Stimulated activated effector memory CD8-positive, alpha-beta T cell treated with anti-CD3 and anti-CD28 coated beads, Interleukin-12 subunit alpha, Interleukin-12 subunit beta, amount 100 ng/mL, for 72 hours (primary cell): ENCODE results near the gene MSL3.

Experiments used
- ATAC-seq: fragments of 150-1000 bp; cut with Tn5 transposase; 2 replicates; pipeline ENCODE4 v1.10.0; 2021
- DNase-seq, 2 donors: peaks; one replicate each; pipeline ENCODE4 v3.0.0; 2021 to 2022; ENCODE audit warnings: low spot score in 2 of 2
- H3K27ac Mint-ChIP-seq: one replicate; pipeline ENCODE4 v1.8.0; 2022; ENCODE audit warnings: mild to moderate bottlenecking, mixed read lengths
- H3K36me3 Mint-ChIP-seq: one replicate; pipeline ENCODE4 v1.8.0; 2022; ENCODE audit warnings: mild to moderate bottlenecking, mixed read lengths
- H3K4me1 Mint-ChIP-seq: one replicate; pipeline ENCODE4 v1.8.0; 2022; ENCODE audit warnings: mixed read lengths
- H3K4me3 Mint-ChIP-seq: one replicate; pipeline ENCODE4 v1.8.0; 2022; ENCODE audit warnings: mild to moderate bottlenecking, mixed read lengths
- H3K9me3 Mint-ChIP-seq: one replicate; pipeline ENCODE4 v1.8.0; 2022; ENCODE audit warnings: mixed read lengths

MSL3 gene

DNA sequence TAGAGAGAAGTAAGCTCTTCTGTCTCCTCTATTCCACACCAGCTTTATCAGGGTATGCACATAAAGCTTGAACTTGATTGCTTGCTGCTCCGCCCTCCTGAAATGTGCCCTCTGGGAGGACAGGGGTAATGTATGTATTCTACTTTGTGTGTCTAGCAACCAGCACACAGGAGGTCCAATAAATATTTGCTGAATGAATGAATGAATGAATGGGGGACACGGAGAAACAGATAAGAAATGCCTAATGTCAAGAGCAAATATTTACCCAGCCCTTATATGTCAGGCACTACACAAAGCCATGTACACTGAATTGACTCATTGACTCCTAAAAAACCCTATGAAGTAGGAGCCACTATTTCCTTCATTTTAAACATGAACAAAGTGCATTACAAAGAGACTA, 2.3 kb upstream of the MSL3 start:
- DNase-seq (no peak), ATAC-seq (no peak)
- H3K4me3 Mint-ChIP-seq: no peak overlapping the region
- H3K4me1 Mint-ChIP-seq: peaks cover 9% of the 10 kb centered on the region
- no peak overlapping the region for H3K27ac Mint-ChIP-seq
- H3K9me3 Mint-ChIP-seq: no peaks in the 10 kb centered on the region
- peaks cover 20% of the 10 kb centered on the region for H3K36me3 Mint-ChIP-seq

DNA sequence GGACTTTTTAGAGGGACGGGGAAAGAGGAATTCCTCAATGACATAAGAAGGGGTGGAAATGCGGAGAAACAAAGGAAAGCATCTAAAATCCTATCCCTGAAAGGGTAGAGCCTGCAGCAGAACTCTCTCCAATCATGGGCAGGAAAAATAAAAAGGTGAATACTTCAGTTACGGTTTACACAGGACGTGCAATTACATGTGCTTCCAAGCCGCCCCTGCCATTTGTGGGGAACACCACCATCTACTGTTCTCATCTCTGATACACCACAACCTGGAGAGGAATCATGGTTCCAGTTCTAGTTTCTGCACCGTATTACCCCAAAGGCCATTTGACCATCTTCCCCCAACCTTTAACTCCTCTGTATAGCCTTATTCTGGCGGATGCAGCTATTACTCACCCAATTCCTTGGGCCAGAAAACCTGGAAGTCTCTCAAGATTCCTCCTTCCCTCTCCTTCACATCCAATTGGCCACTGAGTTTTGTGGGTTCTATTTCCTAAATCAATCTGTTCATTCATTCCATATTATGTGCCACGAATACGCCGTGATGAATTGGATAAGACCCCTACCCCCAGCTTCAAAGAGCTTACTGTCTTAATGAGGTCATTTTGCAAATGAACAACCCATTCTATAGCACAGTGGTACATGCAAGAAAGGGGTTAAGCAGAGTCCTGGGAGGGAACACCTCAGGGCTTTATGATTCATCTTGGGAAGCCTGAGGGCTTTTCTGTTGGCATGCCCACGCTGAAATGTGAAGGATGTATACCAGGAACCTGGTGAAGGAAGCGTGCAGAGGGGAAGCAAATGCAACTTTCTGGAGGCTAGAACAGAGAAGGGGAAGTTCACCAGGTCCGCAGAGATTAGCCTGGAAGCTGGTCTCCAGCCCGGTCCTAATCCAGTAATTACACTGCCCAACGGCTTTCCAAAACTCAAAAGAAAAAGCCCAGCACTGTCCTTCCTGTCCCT, 1.4 kb upstream of the MSL3 start:
- DNase-seq (no peak), ATAC-seq (no peak)
- H3K9me3 Mint-ChIP-seq: no peaks in the 10 kb centered on the region
- H3K27ac Mint-ChIP-seq: no peak overlapping the region
- H3K4me3 Mint-ChIP-seq: peak overlapping the region; percentile 90
- H3K36me3 Mint-ChIP-seq: peaks cover 29% of the 10 kb centered on the region
- peaks cover 9% of the 10 kb centered on the region for H3K4me1 Mint-ChIP-seq

DNA sequence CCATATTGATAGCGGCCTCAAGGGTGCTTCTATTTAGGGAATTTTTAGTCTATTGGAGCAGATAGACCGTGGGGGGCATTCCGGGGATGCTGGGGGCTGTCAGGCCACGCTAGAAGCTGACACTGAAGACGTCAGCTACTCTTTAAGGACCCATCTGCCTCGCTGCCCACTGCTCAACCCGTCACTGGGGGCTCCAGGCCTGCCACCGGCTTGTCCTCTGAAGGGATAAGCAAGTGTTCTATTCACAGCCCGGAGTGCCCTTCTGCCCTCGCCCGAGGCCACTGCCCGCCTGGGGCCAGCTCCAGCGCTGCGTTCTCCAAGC, 679 bp upstream of the MSL3 start:
- Mint-ChIP-seq H3K27ac (no peak overlapping the region), H3K4me3 (peak overlapping the region; percentile 90), H3K36me3 (peaks cover 37% of the 10 kb centered on the region), H3K9me3 (no peaks in the 10 kb centered on the region), H3K4me1 (peaks cover 9% of the 10 kb centered on the region)
- DNase-seq (no peak), ATAC-seq (no peak)

DNA sequence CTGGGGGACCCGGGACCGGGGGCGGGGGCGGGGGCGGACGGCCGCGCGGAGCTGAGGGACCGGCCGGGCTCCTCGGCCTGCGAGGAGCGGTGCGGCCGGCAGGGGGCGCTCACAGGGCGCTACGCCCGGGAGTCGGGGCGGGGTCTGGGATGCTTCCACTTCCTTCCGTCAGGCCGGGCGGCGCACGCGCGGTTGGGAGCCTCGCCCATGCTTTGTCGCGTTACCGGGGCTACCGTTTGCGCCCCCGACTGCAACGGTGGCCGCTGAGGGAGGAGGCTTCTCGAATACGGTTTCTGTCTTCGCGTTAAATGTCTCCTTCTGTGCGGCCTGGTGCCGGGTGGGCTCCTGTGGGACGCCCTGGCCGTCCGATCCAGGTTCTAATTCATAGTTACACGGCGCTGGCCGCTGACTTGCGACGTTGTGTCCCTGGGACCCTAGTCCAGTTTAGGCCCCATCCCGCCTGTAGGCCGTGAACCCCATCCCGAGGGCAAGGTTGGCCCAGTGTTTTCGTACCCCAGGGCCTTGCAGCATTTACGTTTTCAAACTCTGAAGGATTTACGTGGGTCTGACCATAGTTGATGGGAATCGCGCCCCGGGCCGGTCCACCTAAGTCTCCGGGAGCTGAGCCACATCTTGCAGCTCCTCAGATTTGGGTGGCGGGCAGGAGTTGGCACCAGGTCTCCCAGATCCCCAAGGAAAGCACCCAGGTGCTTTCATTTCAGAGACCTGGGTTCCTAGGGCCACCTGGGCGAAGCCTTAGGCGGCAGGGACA, 549 bp downstream of the MSL3 start:
- DNase-seq: peak; percentile 78 to 88
- Mint-ChIP-seq H3K27ac (peak overlapping the region; percentile 97), H3K4me3 (peak overlapping the region; percentile 90), H3K36me3 (peaks cover 49% of the 10 kb centered on the region), H3K9me3 (no peaks in the 10 kb centered on the region), H3K4me1 (peaks cover 10% of the 10 kb centered on the region)
- peak; percentile 73 for ATAC-seq

DNA sequence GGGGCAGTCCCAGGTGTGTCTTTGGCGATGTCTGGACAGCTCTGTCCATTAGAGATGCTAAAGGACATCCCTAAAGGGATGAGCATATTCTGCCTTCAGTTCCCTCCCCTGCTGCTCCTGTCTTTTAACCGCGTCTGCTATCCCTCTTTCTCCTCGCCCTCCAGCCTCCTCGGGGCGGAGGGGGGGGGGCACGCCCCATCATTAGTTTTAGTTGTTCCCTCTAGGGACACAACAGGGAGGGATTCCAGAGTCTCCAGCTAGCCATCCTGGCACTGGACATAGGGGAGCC, 1.1 kb downstream of the MSL3 start:
- H3K36me3 Mint-ChIP-seq: peaks cover 54% of the 10 kb centered on the region
- peak in 1 of 2 donors; percentile 65 for DNase-seq
- no peaks in the 10 kb centered on the region for H3K9me3 Mint-ChIP-seq
- H3K4me3 Mint-ChIP-seq: peak overlapping the region; percentile 90
- H3K4me1 Mint-ChIP-seq: peaks cover 16% of the 10 kb centered on the region
- H3K27ac Mint-ChIP-seq: peak overlapping the region; percentile 97
- ATAC-seq: no peak

DNA sequence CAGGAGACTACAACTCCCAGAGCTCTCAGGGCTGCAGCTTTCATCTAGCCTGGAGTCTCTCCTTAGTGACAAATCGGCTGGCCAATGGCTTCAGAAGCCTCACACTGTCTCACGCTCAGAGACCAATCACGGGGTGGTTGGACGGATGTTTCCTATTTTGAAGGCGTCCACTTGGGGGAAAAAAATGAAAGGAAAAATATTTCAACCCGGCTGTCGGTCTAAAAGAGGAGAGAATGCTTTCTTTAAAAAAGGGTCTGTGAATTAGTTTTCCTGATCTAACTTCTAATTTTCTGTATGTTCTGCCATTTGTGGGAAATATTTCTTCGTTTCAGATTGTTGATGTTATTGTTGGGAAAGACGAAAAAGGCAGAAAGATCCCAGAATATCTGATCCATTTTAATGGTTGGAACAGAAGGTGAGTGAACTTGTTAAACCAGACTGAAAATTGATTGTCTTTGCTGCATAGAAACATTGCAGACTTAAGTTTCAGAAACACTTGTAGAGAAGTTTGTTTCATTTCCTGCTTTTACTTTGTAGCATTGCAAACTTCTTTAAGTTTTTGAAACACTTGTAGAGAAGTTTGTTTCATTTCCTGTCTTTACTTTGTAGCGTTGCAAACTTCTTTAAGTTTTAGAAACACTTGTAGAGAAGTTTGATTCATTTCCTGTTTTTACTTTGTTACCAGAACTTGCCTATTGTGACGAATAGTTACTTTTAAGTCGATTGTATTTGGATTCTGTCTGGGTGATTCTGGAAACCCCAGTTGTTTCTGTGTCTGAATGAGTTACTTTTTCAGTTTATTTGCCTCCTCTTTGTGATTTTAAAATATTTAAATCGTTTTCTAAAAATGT, 1.6 kb downstream of the MSL3 start:
- ATAC-seq: peak; percentile 86
- Mint-ChIP-seq H3K36me3 (peaks cover 60% of the 10 kb centered on the region), H3K4me1 (peaks cover 22% of the 10 kb centered on the region)

DNA sequence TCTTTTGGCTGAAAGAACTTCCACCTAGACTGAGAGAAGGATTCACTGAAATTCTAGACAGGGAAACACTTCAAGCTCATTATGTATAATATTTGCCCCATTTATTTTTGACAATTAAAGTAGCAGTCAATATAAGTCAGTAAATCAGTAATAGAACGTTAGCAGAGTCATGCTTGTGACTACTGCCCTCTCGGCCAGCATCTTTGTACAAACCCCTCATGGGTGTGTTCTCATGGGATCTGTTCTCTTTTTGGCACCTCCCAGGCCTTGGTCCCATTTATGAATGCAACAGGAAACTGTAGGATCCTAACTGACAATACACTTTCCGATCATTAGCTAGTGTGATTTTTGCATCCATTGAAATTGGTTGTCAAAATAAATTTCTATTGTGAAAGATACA, 2.9 kb downstream of the MSL3 start:
- Mint-ChIP-seq H3K4me3 (peak overlapping the region; percentile 90), H3K9me3 (no peaks in the 10 kb centered on the region), H3K36me3 (peaks cover 73% of the 10 kb centered on the region), H3K27ac (peak overlapping the region; percentile 97), H3K4me1 (peaks cover 34% of the 10 kb centered on the region)
- no peak for ATAC-seq
- no peak for DNase-seq

More for the DNA sequence above, 1.6 kb downstream of the MSL3 start:
- Mint-ChIP-seq H3K9me3 (no peaks in the 10 kb centered on the region), H3K27ac (peak overlapping the region; percentile 97), H3K4me3 (peak overlapping the region; percentile 90)
- peak in 1 of 2 donors; percentile 26 for DNase-seq

DNA sequence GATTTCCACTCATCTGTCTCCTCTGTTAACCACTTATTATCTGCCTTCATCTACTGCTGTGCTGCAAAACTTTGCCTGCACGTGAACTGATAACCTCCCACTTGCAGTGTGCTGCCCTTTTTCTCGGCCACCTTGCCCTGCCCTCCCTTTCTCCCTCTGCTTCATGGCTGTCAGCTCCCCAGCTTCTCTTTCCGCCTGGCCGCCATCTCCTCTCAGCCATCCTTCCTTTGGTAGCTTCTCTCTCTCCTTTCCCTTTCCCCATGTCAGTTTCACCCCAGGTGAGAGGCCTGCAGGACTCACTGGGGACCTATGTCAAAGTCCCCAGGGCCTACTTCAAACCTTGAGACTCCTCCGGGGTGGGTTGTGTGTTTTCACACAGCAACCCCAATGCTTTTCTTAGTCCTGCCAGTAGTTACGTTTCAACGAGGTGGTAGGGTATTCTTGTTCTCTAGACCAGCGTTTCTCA, 6.6 kb downstream of the MSL3 start:
- Mint-ChIP-seq H3K4me1 (peaks cover 36% of the 10 kb centered on the region), H3K27ac (peak overlapping the region; percentile 95), H3K9me3 (no peaks in the 10 kb centered on the region), H3K4me3 (peak overlapping the region; percentile 71), H3K36me3 (peaks cover 95% of the 10 kb centered on the region)
- ATAC-seq (no peak), DNase-seq (no peak)

DNA sequence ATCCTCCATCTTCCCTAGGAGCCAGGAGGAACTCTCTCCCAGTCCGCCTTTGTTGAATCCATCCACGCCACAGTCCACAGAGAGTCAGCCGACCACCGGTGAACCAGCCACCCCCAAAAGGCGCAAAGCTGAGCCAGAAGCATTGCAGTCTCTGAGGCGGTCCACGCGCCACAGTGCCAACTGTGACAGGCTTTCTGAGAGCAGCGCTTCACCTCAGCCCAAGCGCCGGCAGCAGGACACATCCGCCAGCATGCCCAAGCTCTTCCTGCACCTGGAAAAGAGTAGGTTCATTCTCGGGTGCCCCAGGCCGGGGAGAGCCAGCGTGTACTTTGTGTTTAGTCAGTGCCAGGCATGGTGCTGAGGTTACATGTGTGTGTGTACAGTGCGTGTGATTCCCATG, 7.4 kb downstream of the MSL3 start:
- Mint-ChIP-seq H3K36me3 (peaks cover 96% of the 10 kb centered on the region), H3K4me3 (peak overlapping the region; percentile 71), H3K9me3 (no peaks in the 10 kb centered on the region), H3K4me1 (peaks cover 40% of the 10 kb centered on the region), H3K27ac (peak overlapping the region; percentile 95)
- DNase-seq (no peak), ATAC-seq (no peak)

DNA sequence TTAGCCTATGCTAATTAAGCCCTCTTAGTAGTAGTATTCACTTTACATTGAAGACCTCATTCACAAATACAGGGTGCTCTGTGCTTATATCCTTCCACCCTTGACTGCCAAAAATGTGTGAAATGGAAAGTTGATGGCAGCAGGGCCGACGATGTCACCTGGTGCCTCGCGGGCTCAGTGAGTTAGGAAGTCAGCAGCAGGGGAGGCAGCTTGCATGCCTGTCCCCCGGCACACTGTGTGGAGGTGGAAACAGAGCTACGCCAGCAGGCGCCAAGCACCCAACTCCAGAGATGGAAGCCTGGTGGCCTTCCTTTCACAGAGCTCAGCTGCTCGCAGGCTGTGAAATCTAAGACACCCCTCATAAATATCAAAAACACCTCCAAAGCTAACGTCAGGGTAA, 8.4 kb downstream of the MSL3 start:
- Mint-ChIP-seq H3K27ac (peak overlapping the region; percentile 75), H3K4me3 (peak overlapping the region; percentile 71), H3K9me3 (no peaks in the 10 kb centered on the region), H3K4me1 (peaks cover 42% of the 10 kb centered on the region), H3K36me3 (peaks cover 95% of the 10 kb centered on the region)
- no peak for ATAC-seq
- no peak for DNase-seq

DNA sequence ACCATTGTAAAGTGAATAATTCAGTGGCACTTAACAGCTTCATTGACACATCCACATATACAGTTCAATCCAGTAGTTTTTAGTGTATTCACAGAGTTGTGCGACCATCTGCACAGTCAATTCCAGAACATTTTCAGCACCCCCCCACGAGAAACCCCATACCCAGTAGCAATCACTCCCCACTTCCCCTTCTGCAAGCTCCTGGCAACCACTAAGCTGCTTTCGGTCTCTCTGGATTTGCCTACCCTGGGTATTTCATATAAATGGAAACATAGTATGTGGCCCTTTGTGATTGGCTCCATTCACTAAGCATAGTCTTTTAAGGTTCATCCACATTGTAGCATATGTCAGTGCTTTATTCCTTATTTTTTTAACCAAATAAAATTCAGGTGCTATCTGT, 10.0 kb downstream of the MSL3 start:
- H3K36me3 Mint-ChIP-seq: peaks cover 95% of the 10 kb centered on the region
- no peak overlapping the region for H3K4me3 Mint-ChIP-seq
- H3K27ac Mint-ChIP-seq: peak overlapping the region; percentile 45
- no peak for DNase-seq
- H3K4me1 Mint-ChIP-seq: peaks cover 42% of the 10 kb centered on the region
- peak; percentile 64 for ATAC-seq
- no peaks in the 10 kb centered on the region for H3K9me3 Mint-ChIP-seq

DNA sequence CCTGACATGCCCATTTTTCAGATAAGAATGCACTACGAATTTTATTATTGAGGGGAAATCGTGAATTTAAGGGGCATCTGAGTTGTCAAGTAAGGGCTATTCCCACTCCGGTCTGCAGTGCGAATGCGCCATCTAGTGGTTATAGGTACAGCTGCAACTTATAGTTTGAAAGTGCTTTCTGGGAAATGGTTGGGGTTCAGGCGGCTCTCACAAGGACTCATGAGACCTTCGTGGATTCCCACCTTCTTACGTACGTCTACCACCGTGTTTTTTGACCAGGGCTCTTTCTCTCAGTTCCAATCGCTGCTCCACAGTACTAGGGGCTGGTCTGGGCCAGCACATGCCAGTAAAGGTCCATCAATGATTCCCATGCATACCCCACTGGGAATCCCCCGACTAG, 12.3 kb downstream of the MSL3 start:
- H3K27ac Mint-ChIP-seq: peak overlapping the region; percentile 61
- H3K4me1 Mint-ChIP-seq: peaks cover 23% of the 10 kb centered on the region
- H3K9me3 Mint-ChIP-seq: no peaks in the 10 kb centered on the region
- DNase-seq: peak in 1 of 2 donors; percentile 6
- peak; percentile 80 for ATAC-seq
- H3K36me3 Mint-ChIP-seq: peaks cover 95% of the 10 kb centered on the region
- no peak overlapping the region for H3K4me3 Mint-ChIP-seq

DNA sequence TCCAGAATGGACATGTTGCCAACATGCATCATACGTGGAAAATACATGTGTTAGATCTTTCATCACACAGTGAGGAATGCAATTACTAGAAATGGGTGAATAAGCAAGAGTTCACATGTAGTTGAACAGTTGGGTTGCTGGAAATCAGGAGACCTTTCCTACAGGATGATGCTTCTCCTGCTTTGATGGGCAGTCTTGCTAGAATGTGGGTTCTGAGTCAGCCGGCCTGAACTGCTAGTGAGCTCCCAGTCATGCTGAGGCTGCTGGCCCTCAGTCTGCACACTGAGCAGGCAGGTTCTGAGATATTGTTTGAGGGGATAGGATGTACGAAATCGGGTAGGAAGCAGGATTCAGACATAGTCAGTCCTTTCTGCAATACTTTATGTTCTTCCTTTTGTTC, 20.2 kb downstream of the MSL3 start:
- Mint-ChIP-seq H3K9me3 (no peaks in the 10 kb centered on the region), H3K27ac (no peak overlapping the region), H3K36me3 (peaks cover 36% of the 10 kb centered on the region), H3K4me1 (no peaks in the 10 kb centered on the region), H3K4me3 (no peak overlapping the region)
- no peak for DNase-seq
- ATAC-seq: no peak

DNA sequence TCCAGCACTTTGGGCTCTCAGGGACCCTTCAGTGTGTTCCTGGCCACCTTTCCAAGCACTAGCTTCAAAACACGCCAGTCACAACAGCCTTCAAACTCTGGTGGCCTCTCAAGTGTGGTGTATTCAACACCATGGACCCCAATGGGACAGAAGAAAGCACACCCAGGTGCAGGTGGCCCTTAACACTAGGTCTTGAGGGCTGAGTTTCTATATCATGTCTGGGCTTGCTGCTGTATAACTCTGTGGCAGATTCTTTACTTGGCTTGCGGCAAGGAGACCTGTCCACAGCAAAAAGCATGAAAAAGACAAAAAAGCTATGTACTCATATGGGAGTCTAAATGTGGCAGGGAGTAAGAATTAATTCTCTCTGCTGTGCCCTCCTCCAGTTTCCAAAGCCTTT, 23.1 kb downstream of the MSL3 start:
- DNase-seq: no peak
- no peak overlapping the region for H3K27ac Mint-ChIP-seq
- no peak for ATAC-seq
- no peak overlapping the region for H3K4me3 Mint-ChIP-seq
- no peaks in the 10 kb centered on the region for H3K9me3 Mint-ChIP-seq
- no peaks in the 10 kb centered on the region for H3K4me1 Mint-ChIP-seq
- H3K36me3 Mint-ChIP-seq: peaks cover 7% of the 10 kb centered on the region

DNA sequence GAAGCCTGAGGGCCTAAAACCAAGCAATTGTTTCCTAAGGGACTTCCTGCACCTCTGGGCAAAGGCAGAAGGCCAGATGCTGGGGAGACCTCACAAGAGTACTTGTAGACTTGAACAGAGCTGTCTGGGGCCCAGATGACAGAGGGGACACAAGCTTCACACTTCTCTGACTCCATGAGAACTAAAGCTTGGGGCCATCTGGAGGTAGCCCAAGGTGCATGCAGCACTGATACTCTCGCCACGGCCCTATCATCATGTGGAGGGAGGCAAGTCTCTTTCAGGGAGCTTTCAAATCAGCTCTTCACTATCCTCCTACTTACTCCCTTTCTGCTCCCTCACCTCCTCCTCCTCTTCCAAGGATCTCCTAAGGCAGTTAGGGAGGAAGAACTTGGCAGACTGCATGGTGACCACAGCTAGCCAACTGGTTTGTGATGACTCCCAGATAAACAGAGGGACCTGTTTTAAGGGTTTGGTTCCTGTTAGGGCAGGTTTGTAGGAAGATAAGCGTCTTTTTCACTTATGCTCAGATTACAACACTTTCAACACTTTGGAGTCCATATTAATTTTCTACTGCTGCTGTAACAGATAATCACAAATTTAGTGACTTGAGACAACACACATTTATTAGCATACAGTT, 23.8 kb downstream of the MSL3 start:
- DNase-seq (no peak), ATAC-seq (no peak)
- no peak overlapping the region for H3K27ac Mint-ChIP-seq
- H3K9me3 Mint-ChIP-seq: no peaks in the 10 kb centered on the region
- no peak overlapping the region for H3K4me3 Mint-ChIP-seq
- no peaks in the 10 kb centered on the region for H3K4me1 Mint-ChIP-seq
- no peaks in the 10 kb centered on the region for H3K36me3 Mint-ChIP-seq
